ENCODE measurements around the gene PPP4R1. TPM values are rescaled to one million over a fixed set of nuclear protein-coding genes. Genes with fewer than 3 reads are reported as not detected.
A peak's percentile ranks its signal among the peaks of the same experiment; 100 is the strongest.

PPP4R1 gene
- polyA plus RNA-seq, 3 donors from 2014 or later, result 12.0 to 17.0 (median 14.3) TPM

DNA sequence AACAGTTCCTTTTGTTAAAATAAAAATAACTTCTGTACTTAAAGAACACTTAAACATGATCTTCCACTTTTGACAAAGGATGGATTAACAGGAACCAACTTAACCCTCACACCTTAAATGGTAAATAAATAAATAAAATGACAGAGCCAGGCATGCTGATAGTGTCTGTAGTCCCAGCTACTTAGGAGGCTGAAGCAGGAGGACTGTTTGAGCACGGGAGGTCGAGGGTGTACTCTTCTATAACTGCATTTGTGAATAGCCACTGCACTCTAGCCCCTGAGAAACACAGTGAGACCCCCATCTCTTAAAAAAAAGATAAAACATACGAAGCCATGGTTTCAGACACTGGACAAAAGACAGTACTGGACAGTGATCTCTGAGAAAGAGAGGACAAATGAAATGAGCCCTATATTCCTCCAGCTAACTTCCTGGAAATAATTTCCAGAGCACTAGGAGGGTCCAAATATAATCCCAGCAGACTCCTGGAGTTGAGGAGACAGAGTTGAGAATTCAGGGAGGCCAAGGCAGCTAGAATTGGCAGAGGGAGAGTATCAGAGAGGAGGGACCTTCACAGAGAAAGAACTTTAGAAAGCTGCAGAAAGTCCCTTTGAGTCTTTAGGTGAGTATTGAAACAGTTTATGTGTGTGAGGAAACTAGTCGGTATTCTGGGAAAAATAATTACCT is 17.4 kb downstream of the PPP4R1 start:
- peaks cover 0 to 11% (median 4%) of the 10 kb centered on the region in 6 donors for H3K9me3 Mint-ChIP-seq
- H3K36me3 Mint-ChIP-seq, result peaks cover 17 to 26% (median 23%) of the 10 kb centered on the region in 3 donors
- H3K4me3 Mint-ChIP-seq, result peak overlapping the region in 2 of 5 donors; percentile 9 to 12
- DNase-seq, result no peak
- H3K4me1 Mint-ChIP-seq, result peaks cover 35 to 55% of the 10 kb centered on the region in 2 donors
- H3K27me3 Mint-ChIP-seq (ENCODE audit: low read depth in 3 of 3), result peaks cover 0 to 1% (median 0%) of the 10 kb centered on the region in 3 donors
- peak overlapping the region; percentile 16 to 75 (median 51) for H3K27ac Mint-ChIP-seq

DNA sequence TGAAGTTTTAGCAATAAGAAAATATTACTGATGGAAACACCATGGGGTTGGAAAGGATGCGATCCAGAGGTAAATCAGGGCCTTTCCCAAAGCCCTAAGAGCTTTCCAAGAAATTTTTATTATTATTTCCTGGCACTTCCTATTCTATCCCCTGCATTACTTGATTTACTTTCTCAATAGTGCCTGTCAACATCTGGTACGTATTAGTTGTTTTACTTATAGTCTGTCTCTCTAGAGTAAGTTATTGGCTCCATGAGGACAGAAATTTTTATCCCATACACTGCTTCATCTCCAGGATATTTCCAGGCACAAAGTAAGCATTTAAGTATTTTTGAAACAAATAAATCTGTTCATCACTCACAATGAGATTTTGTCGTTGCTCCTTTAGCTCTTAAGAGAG is 18.1 kb downstream of the PPP4R1 start:
- peaks cover 0 to 1% (median 0%) of the 10 kb centered on the region in 3 donors for H3K27me3 Mint-ChIP-seq (ENCODE audit: low read depth in 3 of 3)
- peaks cover 17 to 28% (median 22%) of the 10 kb centered on the region in 3 donors for H3K36me3 Mint-ChIP-seq
- H3K4me3 Mint-ChIP-seq, result peak overlapping the region in 2 of 5 donors; percentile 7 to 9
- DNase-seq, result no peak
- H3K4me1 Mint-ChIP-seq, result peaks cover 35 to 55% of the 10 kb centered on the region in 2 donors
- H3K9me3 Mint-ChIP-seq, result peaks cover 0 to 11% (median 4%) of the 10 kb centered on the region in 6 donors
- peak overlapping the region; percentile 4 to 69 (median 20) for H3K27ac Mint-ChIP-seq

DNA sequence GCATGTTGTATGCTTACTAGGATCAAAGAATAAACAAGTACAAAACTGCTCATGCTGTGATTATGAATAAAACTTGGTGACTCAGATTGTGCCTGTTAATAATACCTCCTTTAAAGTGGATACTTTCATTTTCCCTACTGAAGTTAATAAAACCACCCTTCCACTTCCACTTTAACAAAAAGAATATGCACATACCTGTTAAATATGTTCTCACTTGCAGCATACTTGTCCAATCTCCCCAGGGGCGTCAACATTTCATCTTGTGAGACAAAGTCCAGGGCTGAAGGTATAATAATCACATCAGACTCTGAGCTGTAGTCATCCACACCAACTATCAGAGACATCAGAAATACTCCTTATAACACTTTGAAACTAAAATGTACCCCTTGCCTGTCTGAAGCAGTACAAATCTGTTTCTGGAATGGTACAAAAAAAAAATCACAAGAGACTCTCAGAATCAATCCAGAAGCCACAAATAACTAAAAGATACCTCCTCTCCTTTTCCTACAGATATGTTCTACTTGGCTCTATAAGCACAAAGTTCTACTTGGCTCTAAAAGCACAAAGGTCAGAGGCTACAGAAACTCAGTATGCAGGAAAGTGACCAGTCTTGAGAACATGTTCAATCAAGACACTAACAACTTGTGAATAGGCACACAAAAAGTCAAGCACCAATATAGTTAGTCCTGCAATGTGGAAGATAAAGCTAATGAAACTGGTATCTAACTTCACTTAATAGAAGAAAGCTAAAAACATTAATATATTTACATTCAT is 19.3 kb downstream of the PPP4R1 start:
- peaks cover 35 to 55% of the 10 kb centered on the region in 2 donors for H3K4me1 Mint-ChIP-seq
- peak overlapping the region; percentile 8 to 79 (median 44) for H3K27ac Mint-ChIP-seq
- no peak for DNase-seq
- H3K36me3 Mint-ChIP-seq, result peaks cover 14 to 32% (median 23%) of the 10 kb centered on the region in 3 donors
- H3K4me3 Mint-ChIP-seq, result peak overlapping the region in 2 of 5 donors; percentile 6 to 45
- peaks cover 0 to 5% (median 2%) of the 10 kb centered on the region in 6 donors for H3K9me3 Mint-ChIP-seq
- H3K27me3 Mint-ChIP-seq (ENCODE audit: low read depth in 3 of 3), result peaks cover 0 to 1% (median 0%) of the 10 kb centered on the region in 3 donors

DNA sequence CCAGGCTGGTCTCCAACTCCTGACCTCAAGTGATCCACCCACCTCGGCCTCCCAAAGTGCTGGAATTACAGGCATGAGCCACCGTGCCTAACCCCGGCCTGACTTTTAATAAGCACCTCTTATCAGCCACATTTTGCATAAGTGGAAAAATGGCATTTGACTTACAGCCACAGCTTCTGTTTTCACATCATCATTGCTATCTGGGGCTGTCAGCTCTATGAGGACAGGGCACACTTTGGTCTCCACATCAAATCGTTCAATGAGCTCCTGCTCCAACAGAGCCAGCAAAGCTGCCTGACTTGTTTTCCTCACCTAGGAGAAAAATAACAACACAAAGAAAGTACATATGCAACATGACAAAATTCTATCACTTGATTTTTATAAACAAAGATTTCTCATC is 26.4 kb downstream of the PPP4R1 start:
- no peak overlapping the region for H3K27ac Mint-ChIP-seq
- H3K27me3 Mint-ChIP-seq (ENCODE audit: low read depth in 3 of 3), result peaks cover 0 to 2% (median 0%) of the 10 kb centered on the region in 3 donors
- peaks cover 14 to 40% (median 19%) of the 10 kb centered on the region in 3 donors for H3K36me3 Mint-ChIP-seq
- no peaks in the 10 kb centered on the region for H3K9me3 Mint-ChIP-seq
- DNase-seq, result no peak
- no peak overlapping the region for H3K4me3 Mint-ChIP-seq
- H3K4me1 Mint-ChIP-seq, result no peaks in the 10 kb centered on the region

DNA sequence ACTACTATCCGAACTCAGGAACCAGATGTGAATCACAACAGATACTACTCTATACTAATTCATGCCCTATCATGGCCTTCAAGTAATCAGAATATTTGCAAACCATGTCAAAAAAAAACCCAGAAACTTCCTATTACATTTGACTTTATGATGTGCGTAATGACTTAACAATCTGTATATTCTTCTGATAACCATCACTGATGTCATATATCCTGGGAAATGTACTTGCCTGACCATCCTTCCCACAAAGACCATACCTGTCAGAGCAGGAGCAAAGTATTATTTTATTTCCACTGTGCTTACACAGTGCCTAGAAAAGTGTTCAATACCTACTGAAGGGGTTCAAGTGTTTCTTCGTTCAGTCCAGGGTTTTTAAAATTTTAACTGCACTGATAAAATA is 27.5 kb downstream of the PPP4R1 start:
- peaks cover 17 to 43% (median 23%) of the 10 kb centered on the region in 3 donors for H3K36me3 Mint-ChIP-seq
- H3K9me3 Mint-ChIP-seq, result no peaks in the 10 kb centered on the region
- peaks cover 0 to 2% (median 0%) of the 10 kb centered on the region in 3 donors for H3K27me3 Mint-ChIP-seq (ENCODE audit: low read depth in 3 of 3)
- H3K4me3 Mint-ChIP-seq, result no peak overlapping the region
- no peak for DNase-seq
- H3K27ac Mint-ChIP-seq, result no peak overlapping the region
- H3K4me1 Mint-ChIP-seq, result no peaks in the 10 kb centered on the region

DNA sequence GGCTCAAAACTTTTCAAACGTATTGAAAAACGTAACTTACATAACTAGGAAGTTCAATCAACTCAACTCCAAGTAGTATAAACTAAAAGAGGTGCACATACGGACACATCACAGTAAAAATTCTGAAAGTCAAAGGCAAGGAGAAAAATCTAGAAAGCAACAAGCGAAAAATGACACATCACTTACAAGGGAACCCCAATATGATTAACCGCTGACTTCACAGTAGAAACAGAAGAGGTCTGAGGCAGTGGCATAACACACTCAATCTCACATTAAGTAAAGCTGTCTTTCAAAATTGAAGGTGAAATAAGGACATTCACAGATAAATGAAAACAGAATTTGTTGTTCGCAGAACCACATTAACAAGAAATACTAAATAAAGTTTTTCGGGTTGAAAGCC is 32.7 kb downstream of the PPP4R1 start:
- H3K36me3 Mint-ChIP-seq, result peaks cover 22 to 41% (median 25%) of the 10 kb centered on the region in 3 donors
- peak overlapping the region in 1 of 6 donors; percentile 19 for H3K27ac Mint-ChIP-seq
- H3K9me3 Mint-ChIP-seq, result no peaks in the 10 kb centered on the region
- no peaks in the 10 kb centered on the region for H3K27me3 Mint-ChIP-seq (ENCODE audit: low read depth in 3 of 3)
- H3K4me1 Mint-ChIP-seq, result peaks cover 0 to 10% of the 10 kb centered on the region in 2 donors
- no peak overlapping the region for H3K4me3 Mint-ChIP-seq
- DNase-seq, result no peak

DNA sequence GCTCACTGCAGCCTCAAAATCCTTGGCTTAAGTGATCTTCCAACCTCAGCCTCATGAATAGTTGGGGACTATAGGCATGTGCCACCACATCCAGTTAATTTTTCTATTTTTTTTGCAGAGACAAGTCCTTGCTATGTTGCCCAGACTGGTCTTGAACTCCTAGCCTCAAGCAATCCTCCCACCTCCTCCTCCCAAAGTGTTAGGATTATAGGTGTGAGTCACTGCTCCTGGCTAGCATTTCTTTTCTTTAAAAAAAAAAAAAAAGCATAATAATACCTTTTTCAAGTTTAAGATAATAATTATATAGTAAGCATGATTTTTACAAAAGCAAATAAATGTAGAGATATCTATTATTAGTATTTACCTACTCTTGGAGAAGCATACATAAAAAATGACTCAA is 36.1 kb downstream of the PPP4R1 start:
- Mint-ChIP-seq H3K27ac (no peak overlapping the region), H3K36me3 (peaks cover 25 to 37% (median 31%) of the 10 kb centered on the region in 3 donors)

DNA sequence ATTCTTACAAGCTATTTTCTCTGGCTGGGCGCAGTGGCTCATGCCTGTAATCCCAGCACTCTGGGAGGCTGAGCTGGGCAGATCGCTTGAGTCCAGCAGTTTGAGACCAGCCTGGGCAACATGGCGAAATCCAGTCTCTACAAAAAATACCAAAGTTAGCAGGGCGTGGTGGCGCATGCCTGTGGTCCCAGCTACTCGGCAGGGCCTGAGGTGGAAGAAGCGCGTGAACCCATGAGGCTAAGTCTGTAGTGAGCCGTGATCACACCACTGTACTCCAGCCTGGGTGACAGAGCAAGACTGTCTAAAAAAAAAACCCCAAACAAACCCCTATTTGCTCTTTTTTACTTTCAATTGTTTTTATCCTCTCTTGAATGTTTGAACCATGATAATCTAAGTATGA is 37.0 kb downstream of the PPP4R1 start:
- no peak for DNase-seq
- H3K9me3 Mint-ChIP-seq, result no peaks in the 10 kb centered on the region
- peak overlapping the region in 3 of 6 donors; percentile 6 to 29 (median 22) for H3K27ac Mint-ChIP-seq
- peaks cover 22 to 33% (median 29%) of the 10 kb centered on the region in 3 donors for H3K36me3 Mint-ChIP-seq
- peaks cover 0 to 10% of the 10 kb centered on the region in 2 donors for H3K4me1 Mint-ChIP-seq
- H3K4me3 Mint-ChIP-seq, result no peak overlapping the region
- H3K27me3 Mint-ChIP-seq (ENCODE audit: low read depth in 3 of 3), result no peaks in the 10 kb centered on the region

More for the DNA sequence above, 36.1 kb downstream of the PPP4R1 start:
- no peak overlapping the region for H3K4me3 Mint-ChIP-seq
- peaks cover 0 to 10% of the 10 kb centered on the region in 2 donors for H3K4me1 Mint-ChIP-seq
- no peaks in the 10 kb centered on the region for H3K27me3 Mint-ChIP-seq (ENCODE audit: low read depth in 3 of 3)
- no peaks in the 10 kb centered on the region for H3K9me3 Mint-ChIP-seq
- no peak for DNase-seq

DNA sequence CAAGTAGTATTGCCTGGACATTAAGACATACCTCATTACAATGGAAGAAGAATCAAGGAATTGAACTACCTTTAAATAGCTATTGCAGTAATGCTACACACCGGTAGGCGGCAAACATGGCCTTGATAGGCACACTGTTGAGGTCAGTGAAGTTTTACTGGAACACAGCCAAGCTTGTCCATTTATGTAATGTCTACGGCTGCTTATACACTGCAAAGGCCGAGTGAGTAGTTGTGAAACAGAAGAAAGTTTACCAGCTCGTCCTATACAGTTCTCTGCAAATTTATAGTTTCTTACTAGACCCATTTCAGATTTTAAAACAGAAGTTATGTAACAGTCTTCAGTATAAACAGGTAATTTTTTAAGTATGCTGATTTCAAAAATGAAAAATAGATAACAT is 38.8 kb downstream of the PPP4R1 start:
- H3K4me1 Mint-ChIP-seq, result peaks cover 0 to 10% of the 10 kb centered on the region in 2 donors
- peaks cover 18 to 21% (median 19%) of the 10 kb centered on the region in 3 donors for H3K36me3 Mint-ChIP-seq
- H3K9me3 Mint-ChIP-seq, result no peaks in the 10 kb centered on the region
- DNase-seq, result peak; percentile 33 to 37 (median 35)
- H3K27me3 Mint-ChIP-seq (ENCODE audit: low read depth in 3 of 3), result no peaks in the 10 kb centered on the region
- peak overlapping the region in 1 of 6 donors; percentile 14 for H3K27ac Mint-ChIP-seq
- H3K4me3 Mint-ChIP-seq, result no peak overlapping the region

DNA sequence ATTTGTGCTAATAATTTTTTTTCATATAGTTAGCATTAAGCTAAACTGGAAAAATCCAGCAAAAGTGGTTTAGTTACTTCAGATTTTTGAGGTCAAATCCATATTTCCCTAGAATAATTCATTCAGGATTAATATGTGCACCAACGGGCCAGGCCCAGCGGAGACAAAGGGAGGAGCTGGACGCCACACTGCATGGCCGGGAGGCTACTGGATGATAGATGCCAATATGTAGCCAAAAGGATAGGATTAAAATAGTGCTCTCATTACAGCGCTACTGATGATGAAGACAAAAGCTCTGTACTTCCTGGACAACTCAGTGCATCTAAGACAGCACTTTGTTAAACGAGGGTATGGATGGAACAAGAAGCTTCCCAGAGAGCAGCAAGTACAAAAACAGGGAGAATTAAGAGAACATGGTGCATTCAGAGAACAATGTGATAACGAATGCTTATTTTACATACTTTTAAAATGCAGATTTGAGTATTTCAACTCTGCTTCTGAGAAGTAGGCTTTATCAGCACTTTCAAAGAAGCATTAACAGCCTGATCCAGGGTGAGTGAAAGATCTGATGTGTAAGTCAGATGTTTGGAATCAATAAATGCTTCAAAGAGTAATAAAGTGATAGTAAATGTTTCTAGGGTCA is 39.8 kb downstream of the PPP4R1 start:
- Mint-ChIP-seq H3K27ac (peak overlapping the region in 1 of 6 donors; percentile 58), H3K4me1 (peaks cover 0 to 10% of the 10 kb centered on the region in 2 donors), H3K4me3 (no peak overlapping the region), H3K27me3 (ENCODE audit: low read depth in 3 of 3) (no peaks in the 10 kb centered on the region), H3K36me3 (peaks cover 19 to 22% (median 19%) of the 10 kb centered on the region in 3 donors), H3K9me3 (no peaks in the 10 kb centered on the region)
- no peak for DNase-seq

DNA sequence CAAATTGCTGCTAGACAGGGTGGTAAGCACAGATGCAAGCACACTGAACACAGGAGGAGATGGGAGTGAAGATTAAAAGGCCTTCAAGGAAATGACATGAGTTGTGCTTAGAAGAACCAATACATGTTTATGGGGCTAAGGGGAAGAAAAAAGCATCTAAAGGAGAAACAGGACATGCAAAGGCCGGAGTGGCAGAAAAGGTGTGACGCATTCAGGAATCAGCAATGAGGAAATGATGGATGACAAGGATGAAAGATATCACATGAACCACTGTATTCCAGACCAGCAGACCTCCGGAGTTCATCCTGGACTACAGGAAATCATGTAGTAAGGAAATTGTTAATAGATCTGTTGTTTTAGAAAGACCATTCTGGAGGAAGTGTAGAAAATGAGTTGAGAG is 42.8 kb downstream of the PPP4R1 start:
- Mint-ChIP-seq H3K27ac (peak overlapping the region in 1 of 6 donors; percentile 17), H3K36me3 (peaks cover 16 to 29% (median 19%) of the 10 kb centered on the region in 3 donors), H3K4me1 (no peaks in the 10 kb centered on the region), H3K27me3 (ENCODE audit: low read depth in 3 of 3) (no peaks in the 10 kb centered on the region), H3K9me3 (no peaks in the 10 kb centered on the region), H3K4me3 (no peak overlapping the region)
- no peak for DNase-seq

DNA sequence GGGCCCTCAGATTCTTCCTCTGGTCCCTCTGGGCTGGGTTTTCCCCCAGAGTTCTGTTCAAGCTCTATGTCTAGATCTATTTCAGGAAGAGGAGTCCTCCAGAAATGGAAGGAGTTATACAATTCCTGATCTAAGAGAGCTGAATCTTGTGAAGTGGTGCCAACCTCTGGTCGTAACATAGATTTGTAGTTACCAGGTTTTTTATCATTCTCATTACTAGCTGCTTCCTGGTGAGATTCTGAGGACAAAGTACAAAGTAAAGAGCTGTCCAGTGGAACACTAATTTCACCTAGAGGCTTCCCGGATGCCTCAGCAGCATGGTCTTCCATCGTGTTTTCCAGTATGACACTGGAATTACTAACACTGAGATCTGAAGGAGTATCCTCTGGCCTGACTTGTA is 44.1 kb downstream of the PPP4R1 start:
- DNase-seq, result no peak
- H3K36me3 Mint-ChIP-seq, result peaks cover 11 to 25% (median 19%) of the 10 kb centered on the region in 3 donors
- H3K27me3 Mint-ChIP-seq (ENCODE audit: low read depth in 3 of 3), result no peaks in the 10 kb centered on the region
- no peaks in the 10 kb centered on the region for H3K9me3 Mint-ChIP-seq
- no peak overlapping the region for H3K4me3 Mint-ChIP-seq
- no peak overlapping the region for H3K27ac Mint-ChIP-seq
- H3K4me1 Mint-ChIP-seq, result no peaks in the 10 kb centered on the region

DNA sequence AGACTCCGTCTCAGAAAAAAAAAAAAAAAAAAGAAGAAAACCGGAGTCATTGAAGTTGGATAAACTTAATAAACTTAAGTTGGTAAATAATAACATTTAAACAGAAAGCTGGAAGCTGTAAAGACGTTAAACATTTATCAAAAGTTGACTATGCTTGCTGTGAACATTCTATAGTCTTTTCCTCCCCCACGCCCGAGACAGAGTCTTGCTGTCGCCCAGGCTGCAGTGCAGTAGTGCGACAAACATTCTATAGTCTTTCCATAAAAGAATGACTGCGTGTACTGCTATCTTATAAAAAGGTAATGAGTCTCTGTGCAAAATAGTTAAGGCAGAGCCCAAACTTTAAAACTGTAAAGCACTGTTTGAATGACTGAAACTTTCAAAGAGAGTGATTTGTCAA is 45.2 kb downstream of the PPP4R1 start:
- no peaks in the 10 kb centered on the region for H3K4me1 Mint-ChIP-seq
- H3K4me3 Mint-ChIP-seq, result no peak overlapping the region
- H3K27me3 Mint-ChIP-seq (ENCODE audit: low read depth in 3 of 3), result no peaks in the 10 kb centered on the region
- no peak overlapping the region for H3K27ac Mint-ChIP-seq
- H3K9me3 Mint-ChIP-seq, result no peaks in the 10 kb centered on the region
- peaks cover 6 to 29% (median 15%) of the 10 kb centered on the region in 3 donors for H3K36me3 Mint-ChIP-seq
- DNase-seq, result no peak

All from immature natural killer cell (primary cell).